B cell (primary cell): ENCODE data around the gene SUPT5H. TPM values are rescaled to one million over a fixed set of nuclear protein-coding genes. Genes with fewer than 3 reads are reported as not detected.

ENCODE experiments used
- ATAC-seq: fragments of 200-7000 bp; cut with Tn5 transposase; one replicate; pipeline ENCODE4 v1.10.0; 2021; ENCODE audit warnings: low read depth, mild to moderate bottlenecking, moderate number of reproducible peaks, moderate library complexity
- CTCF ChIA-PET: fragments of 350-600 bp; sonication (Branson Sonifier 250); formaldehyde crosslinking; loops from one replicate; lab custom pipeline; 2021; ENCODE audit warnings: antibody characterized with exemption, inconsistent platforms; lab: Charles Lee
- POLR2A ChIA-PET: fragments of 350-600 bp; sonication (Branson Sonifier 250); formaldehyde crosslinking; loops from one replicate; lab custom pipeline; 2021; ENCODE audit warnings: antibody characterized with exemption; lab: Charles Lee
- DNase-seq: peaks from one replicate; pipeline ENCODE4 v3.0.0; 2013
- H2AFZ ChIP-seq: 2 replicates; pipeline ENCODE4 v1.6.1; 2012; ENCODE audit warnings: mild to moderate bottlenecking, low read depth, low read length; ENCODE audit not compliant: insufficient read depth, poor library complexity, severe bottlenecking
- H3K27ac ChIP-seq, 2 donors: 1 replicate in 1 of 2; 2 replicates in 1 of 2; pipeline ENCODE4 v1.5.1; 2012 to 2013; ENCODE audit warnings: low read length in 2 of 2, mild to moderate bottlenecking in 2 of 2, moderate library complexity in 1 of 2
- H3K27me3 ChIP-seq, 4 experiments: fragments of 200-600 bp in 1 of 4; sonication (generic) in 1 of 4; replicated peaks in 1 of 4; 1 replicate in 2 of 4; 2 replicates in 2 of 4; pipeline versions ENCODE4 v1.6.1 to v1.7.0; 2013 to 2016; ENCODE audit warnings: low read length in 3 of 4, mild to moderate bottlenecking in 2 of 4, mixed read lengths in 1 of 4, moderate library complexity in 1 of 4; ENCODE audit not compliant: insufficient read depth in 4 of 4, control insufficient read depth in 3 of 4; ENCODE audit errors: control extremely low read depth in 1 of 4
- H3K36me3 ChIP-seq, 2 experiments: replicated peaks in 1 of 2; 1 replicate in 1 of 2; 2 replicates in 1 of 2; pipeline versions ENCODE4 v1.6.1 to v1.7.1; 2013; ENCODE audit warnings: low read length in 1 of 2; ENCODE audit not compliant: insufficient read depth in 2 of 2, control insufficient read depth in 1 of 2; ENCODE audit errors: control extremely low read depth in 1 of 2, extremely low read depth in 1 of 2
- H3K4me1 ChIP-seq, 2 donors: fragments of 200-600 bp in 1 of 2; sonication (generic) in 1 of 2; 1 replicate in 1 of 2; 2 replicates in 1 of 2; pipeline versions ENCODE4 v1.5.1 to v1.6.1; 2013 to 2017; ENCODE audit warnings: low read length in 2 of 2; ENCODE audit not compliant: control insufficient read depth in 2 of 2, insufficient read depth in 2 of 2
- H3K4me2 ChIP-seq: replicated peaks from 2 replicates; pipeline ENCODE3; 2012; ENCODE audit warnings: mild to moderate bottlenecking, low read depth, low read length; ENCODE audit not compliant: poor library complexity, severe bottlenecking
- H3K4me3 ChIP-seq, 5 experiments: fragments of 200-600 bp in 1 of 5; sonication (generic) in 1 of 5; 1 replicate in 3 of 5; 2 replicates in 2 of 5; pipeline versions ENCODE4 v1.5.1 to v1.7.0; 2011 to 2016; ENCODE audit warnings: low read length in 4 of 5, mild to moderate bottlenecking in 4 of 5, low read depth in 2 of 5, control low read depth in 1 of 5, moderate library complexity in 1 of 5; ENCODE audit not compliant: insufficient read depth in 1 of 5; ENCODE audit errors: control extremely low read depth in 1 of 5, extremely low read depth in 1 of 5
- H3K79me2 ChIP-seq: fragments of 200-600 bp; sonication (generic); one replicate; pipeline ENCODE4 v1.6.0; 2016; ENCODE audit warnings: low read length; ENCODE audit not compliant: control insufficient read depth, insufficient read depth
- H3K9ac ChIP-seq: fragments of 200-600 bp; sonication (generic); 2 replicates; pipeline ENCODE4 v1.6.1; 2017; ENCODE audit warnings: mild to moderate bottlenecking, low read length, moderate library complexity
- H3K9me3 ChIP-seq, 3 donors: one replicate each; pipeline versions ENCODE4 v1.6.1 to v1.7.1; 2013; ENCODE audit warnings: low read length in 2 of 3; ENCODE audit not compliant: control insufficient read depth in 2 of 3, insufficient read depth in 1 of 3; ENCODE audit errors: control extremely low read depth in 1 of 3
- H4K20me1 ChIP-seq: 2 replicates; pipeline ENCODE4 v1.6.0; 2012; ENCODE audit warnings: mild to moderate bottlenecking, low read length; ENCODE audit not compliant: insufficient read depth, control insufficient read depth, poor library complexity, severe bottlenecking
- H3K27ac Mint-ChIP-seq: one replicate; pipeline ENCODE4 v1.8.0; 2021; ENCODE audit warnings: mixed read lengths
- H3K27me3 Mint-ChIP-seq: one replicate; pipeline ENCODE4 v1.8.0; 2021; ENCODE audit warnings: mixed read lengths
- H3K4me1 Mint-ChIP-seq: one replicate; pipeline ENCODE4 v1.8.0; 2021; ENCODE audit warnings: mixed read lengths
- H3K4me3 Mint-ChIP-seq: one replicate; pipeline ENCODE4 v1.8.0; 2021; ENCODE audit warnings: mixed read lengths
- H3K9me3 Mint-ChIP-seq: one replicate; pipeline ENCODE4 v1.8.0; 2022; ENCODE audit warnings: mixed read lengths; ENCODE audit not compliant: insufficient read depth
- CTCF ChIP-seq: fragments of 200-600 bp; IDR thresholded peaks from one replicate; pipeline ENCODE4 v1.8.0; 2022; ENCODE audit warnings: antibody characterized with exemption, mild to moderate bottlenecking
- EZH2 ChIP-seq: IDR thresholded peaks from 2 replicates; pipeline ENCODE4 v1.6.1; 2012; ENCODE audit warnings: borderline replicate concordance, low read depth, mild to moderate bottlenecking, moderate library complexity, low read length; ENCODE audit not compliant: insufficient read depth, poor library complexity, severe bottlenecking
- WGBS: methylation state at CpG from one replicate; pipeline ENCODE4 v1.1.5; 2013; ENCODE audit warnings: missing lambda C conversion rate; ENCODE audit not compliant: insufficient coverage; 5-methylcytosine and 5-hydroxymethylcytosine counted together
- intact Hi-C: fragments of 100-400 bp; cut with micrococcal nuclease; formaldehyde crosslinking; loops from one replicate; pipeline ENCODE4 v1.10.0; 2022
- polyA plus RNA-seq: library from polyadenylated mRNA; depleted of rRNA; stranded (reverse); fragments of >200 nt; gene quantifications from 2 replicates; pipeline ENCODE4 v1.2.3, GENCODE V29; 2012
- total RNA-seq, 2 donors: library from RNA; stranded (reverse); fragments of 120-200 nt in 1 of 2; gene quantifications; 1 replicate in 1 of 2; 2 replicates in 1 of 2; pipeline versions ENCODE4 v1.2.3 to v1.2.4, GENCODE V29; 2013 to 2022

SUPT5H gene
- total and polyA plus RNA-seq, 2 donors (not counting 1 experiment from before 2014, with no cell fraction given): 119 to 203 TPM

GRCh38 chr19:39501340-39501739 is 56.0 kb downstream of the SUPT5H start:
- Histone ChIP-seq H3K4me2 (no peak overlapping the region), H3K36me3 (no peaks in the 10 kb centered on the region), H3K79me2 (no peaks in the 10 kb centered on the region), H3K27me3 (peaks cover 0 to 76% (median 30%) of the 10 kb centered on the region in 4 experiments), H3K9me3 (peaks cover 0 to 12% (median 0%) of the 10 kb centered on the region in 3 donors), H3K4me1 (peaks cover 27 to 32% of the 10 kb centered on the region in 2 donors), H2AFZ (no peak overlapping the region), H3K4me3 (no peak overlapping the region), H4K20me1 (no peaks in the 10 kb centered on the region), H3K27ac (no peak overlapping the region), H3K9ac (no peak overlapping the region)
- ChIA-PET CTCF (interaction anchor here (0.8 to 2.4 kb wide), 4 partner anchors 27 to 103 kb away, joined by 3 to 9 read pairs (median 6); partner anchors contain the start of gene EID2B), POLR2A (no interaction called here)
- DNase-seq (no peak), ATAC-seq (no peak)
- no peak for TF ChIP-seq EZH2
- no peak for TF ChIP-seq CTCF
- Mint-ChIP-seq H3K4me1 (peaks cover 27% of the 10 kb centered on the region), H3K4me3 (no peak overlapping the region), H3K27ac (no peak overlapping the region), H3K9me3 (no peaks in the 10 kb centered on the region), H3K27me3 (peaks cover 50% of the 10 kb centered on the region)
- intact Hi-C loops: no loop called here
- WGBS: 71% methylated on average over 2 of the region's 5 CpGs

- Histone ChIP-seq H4K20me1 (no peaks in the 10 kb centered on the region), H3K79me2 (no peaks in the 10 kb centered on the region), H3K4me1 (peaks cover 35 to 39% of the 10 kb centered on the region in 2 donors), H3K27ac (no peak overlapping the region), H3K9ac (no peak overlapping the region), H2AFZ (no peak overlapping the region), H3K4me3 (no peak overlapping the region), H3K27me3 (peaks cover 0 to 85% (median 34%) of the 10 kb centered on the region in 4 experiments), H3K4me2 (peak overlapping the region; percentile 50), H3K9me3 (peaks cover 0 to 17% (median 0%) of the 10 kb centered on the region in 3 donors), H3K36me3 (no peaks in the 10 kb centered on the region)
- WGBS: 19% methylated on average over 69 of the region's 69 CpGs
- peak overlapping the region; percentile 13 for H3K4me3 Mint-ChIP-seq
- CTCF ChIA-PET: interaction anchor here (0.5 to 1.5 kb wide), 9 partner anchors 8 to 73 kb away, joined by 3 to 9 read pairs (median 3); no protein-coding TSS in a partner anchor
- peaks cover 36% of the 10 kb centered on the region for H3K4me1 Mint-ChIP-seq
- POLR2A ChIA-PET: no interaction called here
- H3K27ac Mint-ChIP-seq: no peak overlapping the region
- no peaks in the 10 kb centered on the region for H3K9me3 Mint-ChIP-seq
- intact Hi-C loops: no loop called here
- DNase-seq (peak; percentile 83), ATAC-seq (peak; percentile 60)
- H3K27me3 Mint-ChIP-seq: peaks cover 53% of the 10 kb centered on the region
- TF ChIP-seq EZH2: no peak
- TF ChIP-seq CTCF: peak; percentile 86
These were observed 57.4 kb downstream of the SUPT5H start for GRCh38 chr19:39502640-39503417.
